HepG2 (cell line): ENCODE data around the gene MYOF. TPM values are rescaled to one million over a fixed set of nuclear protein-coding genes. Genes with fewer than 3 reads are reported as not detected.

Experiments used
- ATAC-seq: fragments of 200-7000 bp; cut with Tn5 transposase; 3 replicates; pipeline ENCODE4 v1.9.1; 2020; ENCODE audit warnings: mild to moderate bottlenecking, moderate library complexity
- BruUV-seq: library from RNA; stranded (reverse); fragments of 400-500 nt; replicated peaks from 2 replicates; lab custom pipeline; 2021; lab: Mats Ljungman, UMichigan
- CTCF ChIA-PET: fragments of 300-600 bp; formaldehyde crosslinking; extraction: SDS; loops from one replicate; lab custom pipeline; 2021; ENCODE audit warnings: low total read pairs, inconsistent platforms, low intra/inter-chr PET ratio; lab: Yijun Ruan, JAX
- POLR2A ChIA-PET: fragments of 350-600 bp; sonication (Branson Sonifier 250); formaldehyde crosslinking; loops from one replicate; lab custom pipeline; 2020; ENCODE audit warnings: antibody characterized with exemption, inconsistent platforms; lab: Yijun Ruan, JAX
- DNase-seq: peaks from one replicate; pipeline ENCODE4 v3.0.0-alpha.2; 2015; ENCODE audit warnings: low spot score
- FAIRE-seq: peaks from 3 replicates; lab custom pipeline; 2011; peaks lifted over from hg19 to GRCh38; lab: Jason Lieb, UNC
- H2AFZ ChIP-seq: one replicate; pipeline ENCODE4 v1.6.1; 2011; ENCODE audit warnings: low read length, inconsistent platforms
- H3K27ac ChIP-seq: fragments of 300-600 bp; 3 replicates; pipeline ENCODE4 v1.8.0; 2011; ENCODE audit warnings: mixed run types, mild to moderate bottlenecking, mixed read lengths, low read length, inconsistent platforms; ENCODE audit not compliant: insufficient read depth; ENCODE audit errors: extremely low read length
- H3K27me3 ChIP-seq, 2 experiments: fragments of 200-600 bp in 1 of 2; 2 replicates in 1 of 2; 3 replicates in 1 of 2; pipeline versions ENCODE4 v1.6.0 to v1.8.0; 2011; ENCODE audit warnings: low read length in 2 of 2, mild to moderate bottlenecking in 2 of 2, moderate library complexity in 2 of 2, inconsistent platforms in 1 of 2; ENCODE audit not compliant: insufficient read depth in 2 of 2, control insufficient read depth in 1 of 2
- H3K36me3 ChIP-seq, 2 experiments: fragments of 200-600 bp in 1 of 2; replicated peaks in 1 of 2; 2 replicates in 1 of 2; 3 replicates in 1 of 2; pipeline versions ENCODE4 v1.5.1 to v1.8.0; 2011; ENCODE audit warnings: low read length in 2 of 2, inconsistent platforms in 1 of 2; ENCODE audit not compliant: insufficient read depth in 2 of 2, control insufficient read depth in 1 of 2
- H3K4me1 ChIP-seq: 2 replicates; pipeline ENCODE4 v1.5.1; 2012; ENCODE audit warnings: low read length, inconsistent platforms; ENCODE audit not compliant: insufficient read depth
- H3K4me2 ChIP-seq: 2 replicates; pipeline ENCODE4 v1.6.0; 2011; ENCODE audit warnings: low read depth, low read length, inconsistent platforms
- H3K4me3 ChIP-seq, 3 experiments: fragments of 200-600 bp in 1 of 3; sonication (generic), shearing (Covaris generic) in 1 of 3; replicated peaks in 1 of 3; 2 replicates each; pipeline ENCODE4 v1.5.1; 2011 to 2016; ENCODE audit warnings: low read length in 3 of 3, inconsistent platforms in 2 of 3, low read depth in 2 of 3, mild to moderate bottlenecking in 2 of 3, control low read depth in 1 of 3, mixed read lengths in 1 of 3; ENCODE audit not compliant: insufficient read depth in 1 of 3
- H3K79me2 ChIP-seq: one replicate; pipeline ENCODE4 v1.6.1; 2011; ENCODE audit warnings: low read length, inconsistent platforms; ENCODE audit not compliant: insufficient read depth
- H3K9ac ChIP-seq: 2 replicates; pipeline ENCODE4 v1.6.0; 2011; ENCODE audit warnings: mild to moderate bottlenecking, low read depth, low read length, inconsistent platforms; ENCODE audit not compliant: insufficient read depth
- H3K9me3 ChIP-seq: 2 replicates; pipeline ENCODE4 v1.5.1; 2012; ENCODE audit warnings: mild to moderate bottlenecking, low read length
- H4K20me1 ChIP-seq: 2 replicates; pipeline ENCODE4 v1.6.0; 2011; ENCODE audit warnings: inconsistent platforms, mild to moderate bottlenecking, low read length, moderate library complexity; ENCODE audit not compliant: insufficient read depth
- BHLHE40 ChIP-seq: IDR thresholded peaks from 2 replicates; pipeline ENCODE4 v1.6.1; 2011; ENCODE audit warnings: low read length, improper control_type of control experiment
- CEBPZ ChIP-seq: IDR thresholded peaks from 2 replicates; pipeline ENCODE4 v1.6.1; 2012; ENCODE audit warnings: low read length, improper control_type of control experiment
- CHD2 ChIP-seq: IDR thresholded peaks from 2 replicates; pipeline ENCODE4 v1.6.1; 2011; ENCODE audit warnings: low read depth, low read length, improper control_type of control experiment
- GZF1 ChIP-seq: sonication (generic); formaldehyde crosslinking; IDR thresholded peaks from 2 replicates; pipeline ENCODE4 v1.5.1; 2020; ENCODE audit warnings: mild to moderate bottlenecking, missing genetic modification reagents
- HOXA7 ChIP-seq: sonication (generic); formaldehyde crosslinking; IDR thresholded peaks from 2 replicates; pipeline ENCODE4 v1.8.1; 2022; ENCODE audit warnings: mild to moderate bottlenecking, missing genetic modification reagents, moderate library complexity
- MEF2D ChIP-seq: sonication (generic); formaldehyde crosslinking; IDR thresholded peaks from 2 replicates; pipeline ENCODE4 v1.5.1; 2020; ENCODE audit warnings: mild to moderate bottlenecking, missing genetic modification reagents
- SAP130 ChIP-seq: IDR thresholded peaks from 2 replicates; pipeline ENCODE4 v1.6.1; 2016; ENCODE audit warnings: low read depth
- STAG1 ChIP-seq: sonication (generic); formaldehyde crosslinking; IDR thresholded peaks from 2 replicates; pipeline ENCODE4 v1.4.0; 2020; ENCODE audit warnings: missing genetic modification reagents
- TBX3 ChIP-seq: fragments of 450-650 bp; IDR thresholded peaks from 2 replicates; pipeline ENCODE4 v1.6.1; 2017; ENCODE audit warnings: antibody characterized with exemption, mild to moderate bottlenecking, inconsistent platforms, borderline replicate concordance
- ZNF350 ChIP-seq: sonication (generic); formaldehyde crosslinking; IDR thresholded peaks from 2 replicates; pipeline ENCODE4 v1.4.0; 2020; ENCODE audit warnings: mild to moderate bottlenecking, low read depth, missing genetic modification reagents, borderline replicate concordance
- ZNF563 ChIP-seq: sonication (generic); formaldehyde crosslinking; IDR thresholded peaks from 2 replicates; pipeline ENCODE4 v1.8.0; 2022; ENCODE audit warnings: mild to moderate bottlenecking, moderate library complexity, missing genetic modification reagents
- ZNF564 ChIP-seq: sonication (generic); formaldehyde crosslinking; IDR thresholded peaks from 2 replicates; pipeline ENCODE4 v1.8.1; 2023; ENCODE audit warnings: mild to moderate bottlenecking, missing genetic modification reagents
- ZNF569 ChIP-seq: sonication (generic); formaldehyde crosslinking; IDR thresholded peaks from 2 replicates; pipeline ENCODE4 v1.5.0; 2020; ENCODE audit warnings: mild to moderate bottlenecking, missing genetic modification reagents, moderate library complexity, borderline replicate concordance
- ZNF749 ChIP-seq: sonication (generic); formaldehyde crosslinking; IDR thresholded peaks from 2 replicates; pipeline ENCODE4 v1.8.0; 2022; ENCODE audit warnings: mild to moderate bottlenecking, missing genetic modification reagents, moderate library complexity, borderline replicate concordance
- WGBS: methylation state at CpG from one replicate; pipeline ENCODE4 v1.1.6; 2017; ENCODE audit warnings: low lambda C conversion rate; 5-methylcytosine and 5-hydroxymethylcytosine counted together
- in situ Hi-C: cut with HindIII; loops from 2 replicates; pipeline ENCODE4 v1.10.0; 2017; ENCODE audit warnings: low pct_unique_long_range_greater_than_20kb; ENCODE audit not compliant: extremely low pct_ligation_motif_present
- intact Hi-C: fragments of 100-400 bp; cut with micrococcal nuclease; formaldehyde crosslinking; loops from one replicate; pipeline ENCODE4 v1.10.0; 2022; ENCODE audit not compliant: unreplicated experiment
- polyA plus RNA-seq, 8 experiments: library from polyadenylated mRNA; depleted of rRNA in 3 of 8; stranded (reverse) in 7 of 8; unstranded in 1 of 8; fragments of >200 nt; fragmentation: Illumina TruSeq in 4 of 8; extraction: Trizol in 4 of 8; gene quantifications; 2 replicates each; pipeline versions ENCODE4 v1.2.1 to v1.2.3, GENCODE V29; 2011 to 2016; ENCODE audit warnings: low read depth in 4 of 8, missing spikeins in 1 of 8, mixed read lengths in 1 of 8; ENCODE audit not compliant: insufficient read depth in 1 of 8
- total RNA-seq, 5 experiments: library from RNA; depleted of rRNA; stranded (reverse); fragments of >200 nt; fragmentation: Illumina TruSeq; extraction: Trizol; gene quantifications; 2 replicates each; pipeline ENCODE4 v1.2.3, GENCODE V29; 2016; ENCODE audit warnings: low read depth in 1 of 5
- TF ChIP-seq, protein P1 (sequence below): sonication (generic); formaldehyde crosslinking; IDR thresholded peaks from 2 replicates; pipeline ENCODE4 v1.4.0; 2020; ENCODE audit warnings: missing genetic modification reagents

The MYOF gene
- total and polyA plus RNA-seq, 2 of the 13 experiments (the other 11 are each of a cell fraction or from before 2014, with no cell fraction given) = 0.18 to 0.42 TPM

GRCh38 chr10:93384006-93384405, 98.1 kb downstream of the MYOF start:
- WGBS = 74% methylated on average over 7 of the region's 7 CpGs
- Histone ChIP-seq H3K4me3 (no peak overlapping the region), H3K36me3 (no peaks in the 10 kb centered on the region), H3K27me3 (no peaks in the 10 kb centered on the region; a peak in 1 of 5 replicates), H3K4me2 (no peak overlapping the region), H3K27ac (no peak overlapping the region), H3K79me2 (no peaks in the 10 kb centered on the region), H4K20me1 (no peaks in the 10 kb centered on the region), H2AFZ (no peak overlapping the region), H3K4me1 (no peaks in the 10 kb centered on the region), H3K9me3 (no peaks in the 10 kb centered on the region), H3K9ac (no peak overlapping the region)
- ChIA-PET POLR2A (no interaction called here), CTCF (no interaction called here)
- DNase-seq = no peak
- TF ChIP-seq ZNF350 (CRISPR knock-in tag) (no peak), BHLHE40 (no peak), ZNF749 (CRISPR knock-in tag) (no peak), GZF1 (no peak), TBX3 (no peak), SAP130 (CRISPR knock-in tag) (no peak), ZNF569 (no peak), STAG1 (CRISPR knock-in tag) (no peak)
- TF ChIP-seq, protein P1, sequence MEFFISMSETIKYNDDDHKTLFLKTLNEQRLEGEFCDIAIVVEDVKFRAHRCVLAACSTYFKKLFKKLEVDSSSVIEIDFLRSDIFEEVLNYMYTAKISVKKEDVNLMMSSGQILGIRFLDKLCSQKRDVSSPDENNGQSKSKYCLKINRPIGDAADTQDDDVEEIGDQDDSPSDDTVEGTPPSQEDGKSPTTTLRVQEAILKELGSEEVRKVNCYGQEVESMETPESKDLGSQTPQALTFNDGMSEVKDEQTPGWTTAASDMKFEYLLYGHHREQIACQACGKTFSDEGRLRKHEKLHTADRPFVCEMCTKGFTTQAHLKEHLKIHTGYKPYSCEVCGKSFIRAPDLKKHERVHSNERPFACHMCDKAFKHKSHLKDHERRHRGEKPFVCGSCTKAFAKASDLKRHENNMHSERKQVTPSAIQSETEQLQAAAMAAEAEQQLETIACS (CRISPR knock-in tag) = no peak
- in situ Hi-C loops = no loop called here
- no TSS peak for BruUV-seq
- intact Hi-C loops = no loop called here
- no peak for ATAC-seq
- no peak for FAIRE-seq

DNA sequence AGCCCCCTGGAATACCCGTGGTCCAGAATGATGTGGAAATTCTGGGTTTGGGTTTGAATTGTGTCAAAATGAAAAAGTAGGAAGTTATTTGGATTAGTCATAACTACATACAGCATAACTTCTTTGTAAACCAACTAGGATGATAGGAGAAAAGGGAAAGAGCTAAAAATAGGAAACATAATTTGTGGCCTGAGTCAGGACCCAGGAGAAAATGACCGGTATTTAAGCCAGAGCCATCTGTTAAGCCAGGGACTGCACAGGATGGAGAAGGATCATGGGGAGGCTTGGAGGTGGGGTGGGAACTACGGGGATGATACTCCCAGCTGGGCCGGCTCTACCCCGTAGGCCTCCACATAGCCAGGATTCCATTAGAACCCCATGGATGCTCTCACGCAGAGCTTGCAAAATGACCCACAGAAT, 98.6 kb downstream of the MYOF start:
- WGBS = 62% methylated on average over 4 of the region's 6 CpGs
- no peak overlapping the region for H2AFZ ChIP-seq
- H3K4me1 ChIP-seq = no peaks in the 10 kb centered on the region
- no TSS peak for BruUV-seq
- in situ Hi-C loops (no loop called here), intact Hi-C loops (no loop called here)
- POLR2A ChIA-PET = no interaction called here
- no peak for TF ChIP-seq ZNF564 (CRISPR knock-in tag)
- TF ChIP-seq ZNF563 (CRISPR knock-in tag) = no peak
- TF ChIP-seq HOXA7 (CRISPR knock-in tag) = no peak
- TF ChIP-seq CEBPZ = no peak
- no peak for TF ChIP-seq MEF2D
- TF ChIP-seq CHD2 = no peak
- no peaks in the 10 kb centered on the region for H3K9me3 ChIP-seq
- DNase-seq = no peak
- H3K4me2 ChIP-seq = no peak overlapping the region
- CTCF ChIA-PET = no interaction called here
- no peak overlapping the region for H3K4me3 ChIP-seq
- no peak for ATAC-seq
- no peak overlapping the region for H3K9ac ChIP-seq
- FAIRE-seq = no peak
- H3K79me2 ChIP-seq = no peaks in the 10 kb centered on the region
- no peaks in the 10 kb centered on the region for H3K36me3 ChIP-seq
- no peaks in the 10 kb centered on the region for H4K20me1 ChIP-seq
- no peaks in the 10 kb centered on the region; a peak in 1 of 5 replicates for H3K27me3 ChIP-seq
- H3K27ac ChIP-seq = no peak overlapping the region
